Right lobe of liver (tissue), 6 donors: ENCODE results near the gene BRSK1. TPM values are rescaled to one million over a fixed set of nuclear protein-coding genes. Genes with fewer than 3 reads are reported as not detected.
A peak's percentile ranks its signal among the peaks of the same experiment; 100 is the strongest.

Experiments used
- ATAC-seq, 4 donors: fragments of 200-7000 bp; cut with Tn5 transposase; one replicate each; pipeline ENCODE4 v1.9.1; 2020; ENCODE audit warnings: mild to moderate bottlenecking in 4 of 4, moderate library complexity in 4 of 4
- DNase-seq, 3 donors: peaks; one replicate each; pipeline ENCODE4 v3.0.0-alpha.2; 2020
- H3K27ac ChIP-seq, 3 donors: fragments of 200-600 bp; one replicate each; pipeline ENCODE4 v1.8.0; 2022
- H3K27me3 ChIP-seq, 2 donors: fragments of 200-600 bp; one replicate each; pipeline ENCODE4 v1.8.0; 2022
- H3K36me3 ChIP-seq, 4 donors: fragments of 200-600 bp; sonication (generic) in 1 of 4; one replicate each; pipeline versions ENCODE4 v1.5.1 to v1.8.0; 2017 to 2022; ENCODE audit warnings: control low read depth in 1 of 4
- H3K4me1 ChIP-seq, 4 donors: fragments of 200-600 bp; sonication (generic) in 1 of 4; one replicate each; pipeline versions ENCODE4 v1.5.1 to v1.8.0; 2017 to 2022; ENCODE audit warnings: control low read depth in 1 of 4
- H3K4me3 ChIP-seq, 3 donors: fragments of 200-600 bp; one replicate each; pipeline ENCODE4 v1.8.0; 2022
- H3K9me3 ChIP-seq, 4 donors: fragments of 200-600 bp; sonication (generic) in 1 of 4; one replicate each; pipeline versions ENCODE4 v1.5.1 to v1.8.0; 2017 to 2022; ENCODE audit warnings: control low read depth in 1 of 4
- POLR2A ChIP-seq: fragments of 450-650 bp; IDR thresholded peaks from one replicate; pipeline ENCODE4 v1.6.1; 2017; ENCODE audit warnings: antibody characterized with exemption, mild to moderate bottlenecking
- WGBS: methylation state at CpG from one replicate; pipeline ENCODE4 v1.1.6; 2018; ENCODE audit warnings: low coverage, low lambda C conversion rate; ENCODE audit not compliant: insufficient coverage; ENCODE audit errors: missing lambda C conversion rate; 5-methylcytosine and 5-hydroxymethylcytosine counted together
- intact Hi-C, 2 donors: fragments of 100-400 bp; cut with DNase I; formaldehyde crosslinking; loops; one replicate each; pipeline versions ENCODE4 v1.11.2 to v1.14.1; 2022
- total RNA-seq, 6 experiments: library from RNA; depleted of rRNA in 2 of 6; stranded (reverse); fragments of >200 nt in 2 of 6; fragmentation: NEBNext Ultra II Directional in 3 of 6; extraction: Animal tissue kit (Norgen Biotek cat#: 25700) in 3 of 6; gene quantifications; one replicate each; pipeline versions ENCODE4 v1.1.0 to v1.2.4, GENCODE V29; 2016 to 2023
- TF ChIP-seq, protein P1 (sequence below), 4 donors: fragments of 200-600 bp in 3 of 4; fragments of 450-650 bp in 1 of 4; IDR thresholded peaks; one replicate each; pipeline versions ENCODE4 v1.5.1 to v1.8.0; 2016 to 2022; ENCODE audit warnings: antibody characterized with exemption in 4 of 4, mild to moderate bottlenecking in 2 of 4
- donor health status: DM: no; HTN: yes; CAD: no.
- donor health status: DM: no; HTN: no; CAD: no.
- donor health status: DM: no; HTN: no; CAD: no.
- donor health status: DM: no; HTN: yes; CAD: no.
- donor health status: DM: no; HTN: yes; CAD: no.

Gene BRSK1
- total RNA-seq, 6 experiments from 2014 or later = 0.20 to 0.29 (median 0.24) TPM; not detected in 3

DNA sequence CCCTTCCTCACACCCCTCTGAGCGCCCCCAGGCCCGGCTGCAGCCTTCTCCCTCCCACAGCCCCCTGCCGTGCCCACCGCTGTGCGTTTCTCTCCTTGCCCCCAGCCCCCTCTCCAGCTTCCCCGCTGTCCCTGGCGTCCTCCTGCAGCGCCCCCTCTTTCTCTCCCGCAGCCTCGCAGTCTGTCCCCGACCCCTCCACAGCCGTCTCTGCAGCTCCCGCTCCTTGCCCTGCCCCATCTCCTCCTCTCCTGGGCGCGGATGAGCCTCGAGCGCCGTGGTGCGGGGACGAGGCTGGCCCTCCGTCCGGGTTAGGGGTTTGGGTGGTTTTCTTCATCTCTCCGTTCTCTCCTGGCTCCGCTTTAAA is 57.0 kb downstream of the BRSK1 start:
- Histone ChIP-seq H3K27me3 (no peaks in the 10 kb centered on the region), H3K36me3 (no peaks in the 10 kb centered on the region), H3K9me3 (no peaks in the 10 kb centered on the region), H3K4me1 (peaks cover 0 to 12% (median under 1%) of the 10 kb centered on the region in 4 donors), H3K27ac (no peak overlapping the region), H3K4me3 (peak overlapping the region in 2 of 3 donors; percentile 64 to 66)
- intact Hi-C loops = no loop called here
- no peak for TF ChIP-seq POLR2A
- TF ChIP-seq, protein P1, sequence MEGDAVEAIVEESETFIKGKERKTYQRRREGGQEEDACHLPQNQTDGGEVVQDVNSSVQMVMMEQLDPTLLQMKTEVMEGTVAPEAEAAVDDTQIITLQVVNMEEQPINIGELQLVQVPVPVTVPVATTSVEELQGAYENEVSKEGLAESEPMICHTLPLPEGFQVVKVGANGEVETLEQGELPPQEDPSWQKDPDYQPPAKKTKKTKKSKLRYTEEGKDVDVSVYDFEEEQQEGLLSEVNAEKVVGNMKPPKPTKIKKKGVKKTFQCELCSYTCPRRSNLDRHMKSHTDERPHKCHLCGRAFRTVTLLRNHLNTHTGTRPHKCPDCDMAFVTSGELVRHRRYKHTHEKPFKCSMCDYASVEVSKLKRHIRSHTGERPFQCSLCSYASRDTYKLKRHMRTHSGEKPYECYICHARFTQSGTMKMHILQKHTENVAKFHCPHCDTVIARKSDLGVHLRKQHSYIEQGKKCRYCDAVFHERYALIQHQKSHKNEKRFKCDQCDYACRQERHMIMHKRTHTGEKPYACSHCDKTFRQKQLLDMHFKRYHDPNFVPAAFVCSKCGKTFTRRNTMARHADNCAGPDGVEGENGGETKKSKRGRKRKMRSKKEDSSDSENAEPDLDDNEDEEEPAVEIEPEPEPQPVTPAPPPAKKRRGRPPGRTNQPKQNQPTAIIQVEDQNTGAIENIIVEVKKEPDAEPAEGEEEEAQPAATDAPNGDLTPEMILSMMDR (IDR thresholded peaks at IDR 0.05) = no peak
- 4% methylated on average over 23 of the region's 24 CpGs for WGBS
- ATAC-seq = no peak
- DNase-seq = no peak

DNA sequence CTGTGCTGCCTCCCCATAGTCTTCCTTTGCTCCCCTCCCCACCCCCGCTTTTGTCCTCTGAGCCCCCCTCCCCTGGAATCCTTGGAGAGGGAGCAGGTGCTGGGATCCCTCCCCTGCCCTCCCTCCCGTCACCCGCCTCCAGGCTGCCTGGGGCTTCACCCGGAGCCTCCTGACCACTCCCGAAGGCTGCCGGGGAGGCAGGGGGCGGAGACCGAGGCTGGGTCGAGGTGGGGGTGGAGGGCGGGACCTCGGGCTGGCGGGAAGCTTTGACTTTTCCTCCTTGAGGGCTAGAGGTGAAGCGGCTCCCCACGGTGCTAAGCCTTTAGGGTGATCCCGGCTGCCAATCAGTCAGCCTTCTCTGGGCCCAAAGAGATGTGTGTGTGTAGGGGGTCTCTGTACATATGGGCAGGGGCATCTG is 57.4 kb downstream of the BRSK1 start:
- no peaks in the 10 kb centered on the region for H3K36me3 ChIP-seq
- TF ChIP-seq POLR2A = no peak
- TF ChIP-seq, protein P1 (IDR thresholded peaks at IDR 0.05) = no peak
- DNase-seq (peak in 1 of 3 donors; percentile 72), ATAC-seq (no peak)
- peak overlapping the region in 2 of 3 donors; percentile 5 to 64 for H3K4me3 ChIP-seq
- WGBS = 0% methylated on average over 7 of the region's 15 CpGs
- no peak overlapping the region for H3K27ac ChIP-seq
- intact Hi-C loops = no loop called here
- peaks cover 0 to 12% (median under 1%) of the 10 kb centered on the region in 4 donors for H3K4me1 ChIP-seq
- no peaks in the 10 kb centered on the region for H3K27me3 ChIP-seq
- no peaks in the 10 kb centered on the region for H3K9me3 ChIP-seq

DNA sequence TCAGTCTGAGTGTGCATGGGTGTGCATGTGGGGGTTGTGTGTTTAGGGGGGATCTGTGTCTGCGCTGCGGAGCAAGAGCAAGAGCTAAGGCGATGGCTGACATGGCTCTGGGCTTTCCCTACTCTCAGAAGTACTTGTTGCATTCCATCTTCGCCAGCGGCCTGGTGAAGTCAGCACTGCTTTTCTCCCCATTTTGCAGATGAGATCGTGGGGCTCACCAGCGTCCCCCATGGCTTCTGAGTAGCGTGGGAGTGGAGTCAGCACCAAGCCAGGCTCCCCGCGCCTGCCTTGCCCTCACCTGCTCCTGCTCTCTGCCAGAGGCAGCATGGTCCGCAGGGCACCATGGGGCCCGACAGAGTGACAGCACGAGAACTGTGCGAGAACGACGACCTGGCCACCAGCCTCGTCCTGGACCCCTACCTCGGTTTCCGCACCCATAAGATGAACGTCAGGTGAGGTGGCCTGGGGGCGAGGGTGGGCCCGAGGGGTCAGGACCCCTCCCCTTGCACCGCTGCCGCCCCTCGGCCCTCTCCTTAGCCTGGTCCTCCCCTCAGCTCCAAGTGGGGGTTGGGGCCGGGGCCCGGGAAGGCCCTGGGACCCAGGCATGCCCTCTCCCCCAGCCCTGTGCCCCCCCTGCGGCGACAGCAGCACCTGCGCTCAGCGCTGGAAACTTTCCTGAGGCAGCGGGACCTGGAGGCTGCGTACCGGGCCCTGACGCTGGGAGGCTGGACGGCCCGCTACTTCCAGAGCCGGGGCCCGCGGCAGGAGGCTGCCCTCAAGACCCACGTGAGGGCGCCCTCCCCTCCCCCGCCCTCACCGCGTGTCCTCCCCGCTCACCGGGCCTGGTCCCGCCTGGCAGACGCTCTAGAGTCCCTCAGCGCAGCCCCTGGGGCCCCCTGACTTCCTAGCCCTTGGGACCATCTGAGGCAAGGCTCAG is 58.1 kb downstream of the BRSK1 start:
- TF ChIP-seq POLR2A = no peak
- TF ChIP-seq, protein P1 (IDR thresholded peaks at IDR 0.05) = no peak
- Histone ChIP-seq H3K9me3 (no peaks in the 10 kb centered on the region), H3K4me1 (peaks cover 0 to 12% (median under 1%) of the 10 kb centered on the region in 4 donors), H3K27ac (no peak overlapping the region), H3K36me3 (no peaks in the 10 kb centered on the region), H3K4me3 (no peak overlapping the region), H3K27me3 (no peaks in the 10 kb centered on the region)
- 100% methylated on average over 4 of the region's 50 CpGs for WGBS
- peak in 1 of 3 donors; percentile 19 for DNase-seq
- intact Hi-C loops = no loop called here
- ATAC-seq = no peak

DNA sequence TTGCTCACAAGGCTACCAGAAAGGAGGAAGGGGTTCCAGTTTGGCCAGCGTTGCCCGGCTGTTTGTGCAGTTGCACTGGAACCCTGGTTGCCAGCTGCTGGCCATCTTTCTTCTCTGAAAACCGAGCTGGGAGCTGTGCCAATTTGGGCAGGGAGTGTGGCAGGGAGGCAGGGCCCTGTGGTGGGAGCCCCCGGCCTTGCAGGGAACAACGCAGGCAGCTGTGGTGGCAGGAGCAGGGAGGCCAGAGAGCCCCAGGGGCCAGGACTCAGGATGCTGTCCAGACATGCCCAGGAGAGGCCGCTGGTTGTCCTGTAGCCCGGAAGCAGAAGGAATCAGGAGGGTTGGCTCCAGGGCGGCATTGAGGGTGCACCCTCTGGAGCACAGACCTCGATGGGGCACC is 60.6 kb downstream of the BRSK1 start:
- Histone ChIP-seq H3K9me3 (no peaks in the 10 kb centered on the region), H3K27ac (no peak overlapping the region), H3K4me3 (no peak overlapping the region), H3K27me3 (no peaks in the 10 kb centered on the region), H3K36me3 (no peaks in the 10 kb centered on the region), H3K4me1 (peaks cover 0 to 7% (median under 1%) of the 10 kb centered on the region in 4 donors)
- ATAC-seq (no peak), DNase-seq (peak in 1 of 3 donors; percentile 22)
- no peak for TF ChIP-seq POLR2A
- TF ChIP-seq, protein P1 (IDR thresholded peaks at IDR 0.05) = no peak
- WGBS = 83% methylated on average over 3 of the region's 9 CpGs
- intact Hi-C loops = no loop called here
